ENCODE data around the gene INPPL1.
"Not testable (repeated sequence)": the region's sequence is repeated elsewhere in the genome, so short reads cannot be mapped to it uniquely, and the experiment has no call there.

DNA sequence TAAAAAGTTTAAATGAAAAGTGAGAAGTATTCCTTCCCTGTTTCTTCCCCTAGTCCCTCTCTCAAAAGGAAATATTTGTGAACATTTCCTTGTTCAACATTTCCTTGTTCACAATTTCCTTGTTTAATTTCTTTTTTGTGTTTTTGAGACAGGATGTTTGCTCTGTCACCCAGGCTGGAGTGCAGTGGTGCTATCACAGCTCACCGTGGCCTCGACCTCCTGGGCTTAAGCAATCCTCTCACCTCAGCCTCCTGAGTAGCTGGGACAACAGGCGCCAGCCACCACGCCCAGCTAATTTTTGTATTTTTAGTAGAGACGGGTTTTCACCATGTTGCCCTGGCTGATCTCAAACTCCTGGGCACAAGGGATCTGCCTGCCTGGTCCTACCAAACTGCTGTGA lies 42.4 kb downstream of the INPPL1 start:
- TF ChIP-seq SNAI2 (CRISPR knock-in tag; IDR thresholded peaks at IDR 0.05); ZFP3 (CRISPR knock-in tag; IDR thresholded peaks at IDR 0.05); PPARA (CRISPR knock-in tag; IDR thresholded peaks at IDR 0.05; ENCODE audit: borderline replicate concordance); ZC3H10 (CRISPR knock-in tag; IDR thresholded peaks at IDR 0.05); CSDC2 (CRISPR knock-in tag; IDR thresholded peaks at IDR 0.05); BACH2 (CRISPR knock-in tag; IDR thresholded peaks at IDR 0.05; ENCODE audit: borderline replicate concordance); ZFP30 (CRISPR knock-in tag; IDR thresholded peaks at IDR 0.05); ZNF565 (CRISPR knock-in tag; conservative IDR thresholded peaks at IDR 0.05; ENCODE audit: low read depth); RARB (CRISPR knock-in tag; IDR thresholded peaks at IDR 0.05): not testable (repeated sequence)
- TF ChIP-seq, protein P1, sequence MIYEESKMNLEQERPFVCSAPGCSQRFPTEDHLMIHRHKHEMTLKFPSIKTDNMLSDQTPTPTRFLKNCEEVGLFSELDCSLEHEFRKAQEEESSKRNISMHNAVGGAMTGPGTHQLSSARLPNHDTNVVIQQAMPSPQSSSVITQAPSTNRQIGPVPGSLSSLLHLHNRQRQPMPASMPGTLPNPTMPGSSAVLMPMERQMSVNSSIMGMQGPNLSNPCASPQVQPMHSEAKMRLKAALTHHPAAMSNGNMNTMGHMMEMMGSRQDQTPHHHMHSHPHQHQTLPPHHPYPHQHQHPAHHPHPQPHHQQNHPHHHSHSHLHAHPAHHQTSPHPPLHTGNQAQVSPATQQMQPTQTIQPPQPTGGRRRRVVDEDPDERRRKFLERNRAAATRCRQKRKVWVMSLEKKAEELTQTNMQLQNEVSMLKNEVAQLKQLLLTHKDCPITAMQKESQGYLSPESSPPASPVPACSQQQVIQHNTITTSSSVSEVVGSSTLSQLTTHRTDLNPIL (CRISPR knock-in tag; IDR thresholded peaks at IDR 0.05; ENCODE audit: low read depth), result not testable (repeated sequence)
- TF ChIP-seq, protein P2, sequence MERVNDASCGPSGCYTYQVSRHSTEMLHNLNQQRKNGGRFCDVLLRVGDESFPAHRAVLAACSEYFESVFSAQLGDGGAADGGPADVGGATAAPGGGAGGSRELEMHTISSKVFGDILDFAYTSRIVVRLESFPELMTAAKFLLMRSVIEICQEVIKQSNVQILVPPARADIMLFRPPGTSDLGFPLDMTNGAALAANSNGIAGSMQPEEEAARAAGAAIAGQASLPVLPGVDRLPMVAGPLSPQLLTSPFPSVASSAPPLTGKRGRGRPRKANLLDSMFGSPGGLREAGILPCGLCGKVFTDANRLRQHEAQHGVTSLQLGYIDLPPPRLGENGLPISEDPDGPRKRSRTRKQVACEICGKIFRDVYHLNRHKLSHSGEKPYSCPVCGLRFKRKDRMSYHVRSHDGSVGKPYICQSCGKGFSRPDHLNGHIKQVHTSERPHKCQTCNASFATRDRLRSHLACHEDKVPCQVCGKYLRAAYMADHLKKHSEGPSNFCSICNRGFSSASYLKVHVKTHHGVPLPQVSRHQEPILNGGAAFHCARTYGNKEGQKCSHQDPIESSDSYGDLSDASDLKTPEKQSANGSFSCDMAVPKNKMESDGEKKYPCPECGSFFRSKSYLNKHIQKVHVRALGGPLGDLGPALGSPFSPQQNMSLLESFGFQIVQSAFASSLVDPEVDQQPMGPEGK (CRISPR knock-in tag; IDR thresholded peaks at IDR 0.05; ENCODE audit: borderline replicate concordance), result not testable (repeated sequence)
